Neural progenitor cell (in vitro differentiated cells): ENCODE data around the gene PYROXD2. TPM values are rescaled to one million over a fixed set of nuclear protein-coding genes. Genes with fewer than 3 reads are reported as not detected.

Source experiments
- DNase-seq: peaks from one replicate; pipeline ENCODE4 v3.0.0-alpha.2; 2016; ENCODE audit warnings: low spot score
- H2AFZ ChIP-seq: fragments of 200-600 bp; sonication (generic); replicated peaks from 2 replicates; pipeline ENCODE4 v1.6.1; 2016; ENCODE audit warnings: antibody characterized with exemption
- H3F3A ChIP-seq: fragments of 200-600 bp; sonication (generic); 2 replicates; pipeline ENCODE4 v1.6.1; 2016; ENCODE audit warnings: antibody characterized with exemption, low read depth
- H3K27ac ChIP-seq: fragments of 200-600 bp; sonication (generic); 2 replicates; pipeline ENCODE4 v1.5.1; 2016; ENCODE audit warnings: mild to moderate bottlenecking
- H3K27me3 ChIP-seq: fragments of 200-600 bp; sonication (generic); 2 replicates; pipeline ENCODE4 v1.6.1; 2016; ENCODE audit warnings: mild to moderate bottlenecking, moderate library complexity
- H3K36me3 ChIP-seq: fragments of 200-600 bp; sonication (generic); 2 replicates; pipeline ENCODE4 v1.5.1; 2016
- H3K4me1 ChIP-seq: fragments of 200-600 bp; sonication (generic); 2 replicates; pipeline ENCODE4 v1.6.1; 2016; ENCODE audit warnings: mixed run types
- H3K4me2 ChIP-seq: fragments of 200-600 bp; sonication (generic); 2 replicates; pipeline ENCODE4 v1.6.1; 2016
- H3K4me3 ChIP-seq: fragments of 200-600 bp; sonication (generic); 2 replicates; pipeline ENCODE4 v1.5.1; 2016
- H3K79me2 ChIP-seq: fragments of 200-600 bp; sonication (generic); 2 replicates; pipeline ENCODE4 v1.6.1; 2016; ENCODE audit warnings: low read depth
- H3K9ac ChIP-seq: fragments of 200-600 bp; sonication (generic); 2 replicates; pipeline ENCODE4 v1.6.1; 2016
- H3K9me3 ChIP-seq: fragments of 200-600 bp; sonication (generic); 2 replicates; pipeline ENCODE4 v1.5.1; 2016; ENCODE audit warnings: low read depth
- H4K20me1 ChIP-seq: fragments of 200-600 bp; sonication (generic); 2 replicates; pipeline ENCODE4 v1.6.1; 2016; ENCODE audit warnings: low read depth
- H3K27ac Mint-ChIP-seq: 3 replicates; pipeline ENCODE4 v1.8.0; 2021; ENCODE audit warnings: mixed read lengths
- H3K27me3 Mint-ChIP-seq: 2 replicates; pipeline ENCODE4 v1.8.0; 2022; ENCODE audit warnings: low read depth, mild to moderate bottlenecking, inconsistent platforms, moderate library complexity, mixed read lengths; ENCODE audit not compliant: insufficient read depth
- H3K36me3 Mint-ChIP-seq: 3 replicates; pipeline ENCODE4 v1.8.0; 2021; ENCODE audit warnings: mixed read lengths
- H3K4me1 Mint-ChIP-seq: 3 replicates; pipeline ENCODE4 v1.8.0; 2021; ENCODE audit warnings: mixed read lengths
- H3K4me3 Mint-ChIP-seq: 3 replicates; pipeline ENCODE4 v1.8.0; 2021; ENCODE audit warnings: mild to moderate bottlenecking, moderate library complexity, mixed read lengths
- H3K9me3 Mint-ChIP-seq: 3 replicates; pipeline ENCODE4 v1.8.0; 2020; ENCODE audit warnings: mixed read lengths
- CTCF ChIP-seq: fragments of 200-600 bp; sonication (generic); IDR thresholded peaks from 2 replicates; pipeline ENCODE4 v1.5.1; 2017; ENCODE audit warnings: antibody characterized with exemption, mild to moderate bottlenecking
- EZH2 ChIP-seq: fragments of 200-600 bp; sonication (generic); IDR thresholded peaks from 2 replicates; pipeline ENCODE4 v1.6.1; 2017; ENCODE audit warnings: antibody characterized with exemption, mild to moderate bottlenecking, moderate library complexity
- EZH2phosphoT487 ChIP-seq: fragments of 200-600 bp; sonication (generic); IDR thresholded peaks from 2 replicates; pipeline ENCODE4 v1.6.1; 2017; ENCODE audit warnings: antibody characterized with exemption
- total RNA-seq: library from RNA; depleted of rRNA; stranded (reverse); fragments of >200 nt; gene quantifications from 2 replicates; pipeline ENCODE4 v1.2.3, GENCODE V29; 2015; ENCODE audit warnings: low replicate concordance

PYROXD2 gene
- total RNA-seq, 1 donor from 2014 or later: 10.5 TPM

- H3F3A ChIP-seq: peaks cover 15% of the 10 kb centered on the region
- peaks cover 6% of the 10 kb centered on the region for H3K27me3 Mint-ChIP-seq
- H3K36me3 Mint-ChIP-seq: no peaks in the 10 kb centered on the region
- no peak overlapping the region for H3K4me2 ChIP-seq
- no peak overlapping the region for H3K4me3 Mint-ChIP-seq
- no peaks in the 10 kb centered on the region for H3K36me3 ChIP-seq
- peaks cover 24% of the 10 kb centered on the region for H3K4me1 Mint-ChIP-seq
- H4K20me1 ChIP-seq: no peaks in the 10 kb centered on the region
- TF ChIP-seq EZH2 (no peak), CTCF (no peak), EZH2phosphoT487 (no peak)
- no peak overlapping the region for H2AFZ ChIP-seq
- H3K4me3 ChIP-seq: no peak overlapping the region
- DNase-seq: no peak
- peaks cover 17% of the 10 kb centered on the region for H3K4me1 ChIP-seq
- H3K9me3 ChIP-seq: no peaks in the 10 kb centered on the region
- no peak overlapping the region for H3K27ac ChIP-seq
- H3K79me2 ChIP-seq: no peaks in the 10 kb centered on the region
- no peak overlapping the region for H3K9ac ChIP-seq
- H3K9me3 Mint-ChIP-seq: no peaks in the 10 kb centered on the region
- H3K27me3 ChIP-seq: peaks cover 19% of the 10 kb centered on the region
- H3K27ac Mint-ChIP-seq: no peak overlapping the region
Measured at GRCh38 chr10:98461500-98461842, 46.5 kb upstream of the PYROXD2 start.

- no peaks in the 10 kb centered on the region for H4K20me1 ChIP-seq
- Mint-ChIP-seq H3K4me1 (peaks cover 28% of the 10 kb centered on the region), H3K9me3 (no peaks in the 10 kb centered on the region), H3K4me3 (no peak overlapping the region), H3K36me3 (no peaks in the 10 kb centered on the region), H3K27ac (no peak overlapping the region), H3K27me3 (peaks cover 6% of the 10 kb centered on the region)
- TF ChIP-seq EZH2 (no peak), CTCF (no peak), EZH2phosphoT487 (no peak)
- no peaks in the 10 kb centered on the region for H3K79me2 ChIP-seq
- no peak overlapping the region for H3K4me3 ChIP-seq
- peaks cover 20% of the 10 kb centered on the region for H3F3A ChIP-seq
- no peak overlapping the region for H3K9ac ChIP-seq
- peaks cover 19% of the 10 kb centered on the region for H3K27me3 ChIP-seq
- no peak overlapping the region for H2AFZ ChIP-seq
- no peaks in the 10 kb centered on the region for H3K36me3 ChIP-seq
- no peak for DNase-seq
- no peak overlapping the region for H3K4me2 ChIP-seq
- H3K27ac ChIP-seq: no peak overlapping the region
- peaks cover 22% of the 10 kb centered on the region for H3K4me1 ChIP-seq
- H3K9me3 ChIP-seq: no peaks in the 10 kb centered on the region
Measured at GRCh38 chr10:98460837-98461499, 46.0 kb upstream of the PYROXD2 start.

- Histone ChIP-seq H3K36me3 (no peaks in the 10 kb centered on the region), H3K4me1 (peaks cover 28% of the 10 kb centered on the region), H4K20me1 (no peaks in the 10 kb centered on the region), H2AFZ (no peak overlapping the region), H3K4me3 (no peak overlapping the region), H3K9ac (no peak overlapping the region), H3K27me3 (peaks cover 19% of the 10 kb centered on the region), H3K27ac (no peak overlapping the region), H3K79me2 (no peaks in the 10 kb centered on the region), H3K9me3 (no peaks in the 10 kb centered on the region), H3F3A (peaks cover 30% of the 10 kb centered on the region), H3K4me2 (no peak overlapping the region)
- DNase-seq: no peak
- TF ChIP-seq EZH2phosphoT487 (no peak), EZH2 (no peak), CTCF (no peak)
- Mint-ChIP-seq H3K9me3 (no peaks in the 10 kb centered on the region), H3K4me3 (no peak overlapping the region), H3K36me3 (no peaks in the 10 kb centered on the region), H3K4me1 (peaks cover 32% of the 10 kb centered on the region), H3K27me3 (peaks cover 6% of the 10 kb centered on the region), H3K27ac (no peak overlapping the region)
Measured at GRCh38 chr10:98458809-98459784, 44.1 kb upstream of the PYROXD2 start.
